GM21381 (cell line): ENCODE measurements around the gene PIM3.
A peak's percentile ranks its signal among the peaks of the same experiment; 100 is the strongest.

Experiments
- ATAC-seq: cut with Tn5 transposase; IDR thresholded peaks from one replicate; pipeline ENCODE4 v1.9.1; 2021; ENCODE audit warnings: mild to moderate bottlenecking, moderate library complexity; ENCODE audit not compliant: unreplicated experiment

Gene PIM3

GRCh38 chr22:49966041-49966773 is 5.6 kb downstream of the PIM3 start:
- no peak for ATAC-seq

- ATAC-seq = no peak
Observed at GRCh38 chr22:49966774-49967705, 6.5 kb downstream of the PIM3 start.

GRCh38 chr22:49967706-49968208 is 7.2 kb downstream of the PIM3 start:
- ATAC-seq = no peak

GRCh38 chr22:49968313-49968830 is 7.8 kb downstream of the PIM3 start:
- no peak for ATAC-seq

- no peak for ATAC-seq
Observed at GRCh38 chr22:49968831-49969661, 8.5 kb downstream of the PIM3 start.

- peak; percentile 1 for ATAC-seq
Observed at GRCh38 chr22:49969751-49970527, 9.4 kb downstream of the PIM3 start.

GRCh38 chr22:49970528-49971231 is 10.1 kb downstream of the PIM3 start:
- peak; percentile 59 for ATAC-seq

GRCh38 chr22:49971232-49972162 is 10.9 kb downstream of the PIM3 start:
- ATAC-seq = peak; percentile 31

- ATAC-seq = no peak
Observed at GRCh38 chr22:49972163-49973017, 11.8 kb downstream of the PIM3 start.

- no peak for ATAC-seq
Observed at GRCh38 chr22:49973018-49973961, 12.7 kb downstream of the PIM3 start.

GRCh38 chr22:49975543-49976389 is 15.2 kb downstream of the PIM3 start:
- ATAC-seq = no peak

GRCh38 chr22:49976439-49977175 is 16.0 kb downstream of the PIM3 start:
- no peak for ATAC-seq

- ATAC-seq = no peak
Observed at GRCh38 chr22:49977578-49977977, 17.0 kb downstream of the PIM3 start.

- no peak for ATAC-seq
Observed at GRCh38 chr22:49979587-49980264, 19.2 kb downstream of the PIM3 start.
